Measurements from ENCODE around the gene PRKAR2B. TPM values are rescaled to one million over a fixed set of nuclear protein-coding genes. Genes with fewer than 3 reads are reported as not detected.

Gene PRKAR2B
- total RNA-seq, 4 donors from 2014 or later = 5.0 to 6.9 (median 6.3) TPM

DNA sequence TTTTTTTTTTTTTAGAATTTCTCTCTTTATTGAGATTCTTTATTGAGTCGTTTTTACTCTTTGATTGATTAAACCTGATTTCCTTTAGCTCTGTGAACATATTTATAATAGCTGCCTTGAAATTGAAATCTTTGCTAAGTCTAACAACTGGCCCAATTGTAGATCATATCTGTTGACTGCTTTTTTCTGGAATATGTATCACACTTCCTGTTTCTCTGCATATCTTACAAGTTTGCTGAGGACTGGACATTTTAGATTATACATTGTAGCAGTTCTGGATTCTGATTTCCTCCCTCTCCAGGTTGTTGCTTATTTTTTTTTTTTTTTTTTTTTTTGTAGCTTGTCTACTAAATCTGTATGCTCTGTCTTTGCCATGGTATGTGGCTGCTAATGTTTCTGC lies 56.3 kb downstream of the PRKAR2B start:
- no peak for TF ChIP-seq POLR2A (IDR thresholded peaks at IDR 0.05)
- TF ChIP-seq, protein P1, sequence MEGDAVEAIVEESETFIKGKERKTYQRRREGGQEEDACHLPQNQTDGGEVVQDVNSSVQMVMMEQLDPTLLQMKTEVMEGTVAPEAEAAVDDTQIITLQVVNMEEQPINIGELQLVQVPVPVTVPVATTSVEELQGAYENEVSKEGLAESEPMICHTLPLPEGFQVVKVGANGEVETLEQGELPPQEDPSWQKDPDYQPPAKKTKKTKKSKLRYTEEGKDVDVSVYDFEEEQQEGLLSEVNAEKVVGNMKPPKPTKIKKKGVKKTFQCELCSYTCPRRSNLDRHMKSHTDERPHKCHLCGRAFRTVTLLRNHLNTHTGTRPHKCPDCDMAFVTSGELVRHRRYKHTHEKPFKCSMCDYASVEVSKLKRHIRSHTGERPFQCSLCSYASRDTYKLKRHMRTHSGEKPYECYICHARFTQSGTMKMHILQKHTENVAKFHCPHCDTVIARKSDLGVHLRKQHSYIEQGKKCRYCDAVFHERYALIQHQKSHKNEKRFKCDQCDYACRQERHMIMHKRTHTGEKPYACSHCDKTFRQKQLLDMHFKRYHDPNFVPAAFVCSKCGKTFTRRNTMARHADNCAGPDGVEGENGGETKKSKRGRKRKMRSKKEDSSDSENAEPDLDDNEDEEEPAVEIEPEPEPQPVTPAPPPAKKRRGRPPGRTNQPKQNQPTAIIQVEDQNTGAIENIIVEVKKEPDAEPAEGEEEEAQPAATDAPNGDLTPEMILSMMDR (IDR thresholded peaks at IDR 0.05) = no peak
- no peak overlapping the region for H3K4me3 ChIP-seq (ENCODE audit: low read depth, poor library complexity, severe bottlenecking)
- DNase-seq (ENCODE audit: low spot score in 2 of 2) = no peak
- intact Hi-C loops (cut with DNase I; ENCODE audit: low total_unique reads) = no loop called here
- 80 to 95% methylated on average over 1 of the region's 1 CpG for WGBS, 2 donors

DNA sequence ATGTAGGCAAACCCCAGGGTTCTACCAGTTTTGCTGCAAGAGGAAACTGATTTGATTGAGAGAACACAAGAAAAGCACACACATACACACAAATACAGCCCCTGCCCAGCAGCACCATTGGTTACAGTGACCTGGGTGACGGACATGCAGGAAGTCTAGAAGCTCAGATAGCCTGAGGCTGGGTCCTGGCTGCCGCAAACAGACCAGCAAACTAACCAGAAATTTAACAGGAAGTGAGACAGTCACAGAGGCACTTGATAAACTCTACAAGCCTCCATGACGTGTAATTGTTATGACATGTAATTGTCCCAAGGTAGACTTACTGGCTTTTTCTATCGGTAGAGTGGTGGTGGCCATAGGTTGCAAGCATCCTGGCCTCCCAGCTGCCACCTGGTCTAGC lies 58.9 kb downstream of the PRKAR2B start:
- no peak overlapping the region for H3K4me3 ChIP-seq (ENCODE audit: low read depth, poor library complexity, severe bottlenecking)
- no peak for TF ChIP-seq POLR2A (IDR thresholded peaks at IDR 0.05)
- TF ChIP-seq, protein P1 (IDR thresholded peaks at IDR 0.05) = no peak
- intact Hi-C loops (cut with DNase I; ENCODE audit: low total_unique reads) = no loop called here
- WGBS, 2 donors = 47 to 53% methylated on average over 4 of the region's 4 CpGs
- DNase-seq (ENCODE audit: low spot score in 2 of 2) = no peak

DNA sequence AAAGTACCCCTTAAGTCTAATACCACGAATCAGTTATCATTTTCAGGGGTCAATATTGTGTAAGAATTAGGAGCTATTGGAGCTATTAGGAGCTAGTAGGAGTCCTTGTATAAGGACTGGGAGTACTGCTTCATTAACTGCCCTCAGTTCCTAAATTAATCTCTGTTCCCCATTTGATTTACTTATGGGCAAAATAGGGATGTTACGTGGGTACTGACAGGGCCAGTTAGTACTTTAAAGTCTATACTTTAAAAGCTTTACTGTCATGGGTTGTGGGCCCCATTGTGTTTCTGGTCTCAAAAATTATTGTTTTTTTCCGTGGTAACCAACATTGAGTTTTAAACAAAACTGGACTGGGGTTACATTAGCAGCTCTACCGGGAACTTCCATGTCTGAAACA lies 60.3 kb downstream of the PRKAR2B start:
- WGBS, 2 donors = 87 to 88% methylated on average over 4 of the region's 4 CpGs
- no peak for DNase-seq (ENCODE audit: low spot score in 2 of 2)
- H3K4me3 ChIP-seq (ENCODE audit: low read depth, poor library complexity, severe bottlenecking) = no peak overlapping the region
- TF ChIP-seq POLR2A (IDR thresholded peaks at IDR 0.05) = no peak
- TF ChIP-seq, protein P1 (IDR thresholded peaks at IDR 0.05) = no peak
- intact Hi-C loops (cut with DNase I; ENCODE audit: low total_unique reads) = no loop called here

DNA sequence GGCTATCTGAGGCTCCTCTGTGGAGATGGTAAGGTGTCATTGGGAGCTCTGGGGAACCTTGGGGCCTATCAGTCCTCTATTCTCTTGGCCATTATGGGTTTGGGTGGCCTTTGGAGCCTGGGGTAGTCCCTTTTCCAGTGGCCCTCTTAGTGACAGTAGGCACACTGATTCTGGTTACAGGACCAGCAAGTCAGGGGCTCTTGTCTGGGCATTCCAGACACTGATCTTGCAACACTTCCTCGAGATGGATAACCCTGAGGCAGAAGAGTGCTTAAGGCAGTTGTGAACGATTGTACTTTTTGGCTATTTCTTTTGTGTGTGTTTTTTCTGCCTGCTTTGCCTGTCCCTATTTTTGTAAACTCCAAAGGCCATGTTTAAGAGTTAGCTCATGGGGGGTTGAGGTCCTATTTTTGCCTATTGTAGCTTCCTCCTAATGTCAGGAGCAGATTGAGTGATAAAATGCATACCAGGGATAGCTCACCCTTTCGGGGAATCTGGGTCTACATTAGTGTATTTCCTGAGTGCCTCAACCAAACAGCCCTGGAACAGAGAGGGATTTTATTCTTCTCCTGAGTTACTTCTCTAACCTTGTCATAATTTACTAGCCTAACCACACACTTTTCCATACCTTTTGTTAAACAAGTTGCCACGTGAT lies 61.2 kb downstream of the PRKAR2B start:
- no peak for DNase-seq (ENCODE audit: low spot score in 2 of 2)

DNA sequence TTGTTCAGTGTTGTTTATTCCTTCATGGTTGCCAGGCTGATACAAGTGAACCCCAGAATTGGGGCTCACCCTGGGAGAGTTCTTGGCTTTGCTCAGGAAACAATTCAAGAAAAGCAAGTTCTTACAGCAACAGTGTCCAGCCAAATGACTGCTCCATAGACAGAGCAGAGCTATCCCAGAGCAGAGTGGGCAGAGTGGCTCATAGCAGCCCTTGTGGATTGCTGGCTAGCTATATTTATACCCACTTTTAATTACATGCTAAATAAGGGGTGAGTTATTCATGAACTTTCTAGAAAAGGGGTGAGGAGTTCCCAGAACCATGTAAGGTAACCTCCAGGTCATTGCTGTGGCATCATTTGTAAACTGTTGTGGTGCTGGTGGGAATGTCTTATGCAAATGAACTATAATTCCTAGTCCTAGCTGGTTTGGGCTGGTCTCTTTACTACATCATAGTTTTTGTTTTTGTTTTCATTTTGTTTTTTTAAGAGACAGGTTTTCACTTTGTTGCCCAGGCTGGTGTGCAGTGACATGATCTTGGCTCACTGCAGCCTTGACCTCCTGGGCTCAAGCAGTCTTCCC lies 64.4 kb downstream of the PRKAR2B start:
- intact Hi-C loops (cut with DNase I; ENCODE audit: low total_unique reads) = no loop called here
- no peak overlapping the region for H3K4me3 ChIP-seq (ENCODE audit: low read depth, poor library complexity, severe bottlenecking)
- no peak for TF ChIP-seq POLR2A (IDR thresholded peaks at IDR 0.05)
- TF ChIP-seq, protein P1 (IDR thresholded peaks at IDR 0.05) = no peak
- DNase-seq (ENCODE audit: low spot score in 2 of 2) = no peak

More for the DNA sequence above, 61.2 kb downstream of the PRKAR2B start:
- TF ChIP-seq POLR2A (IDR thresholded peaks at IDR 0.05) = no peak
- TF ChIP-seq, protein P1 (IDR thresholded peaks at IDR 0.05) = no peak
- intact Hi-C loops (cut with DNase I; ENCODE audit: low total_unique reads) = no loop called here
- whole genome bisulfite sequencing, 2 donors = 64 to 72% methylated on average over 4 of the region's 4 CpGs
- H3K4me3 ChIP-seq (ENCODE audit: low read depth, poor library complexity, severe bottlenecking) = no peak overlapping the region

DNA sequence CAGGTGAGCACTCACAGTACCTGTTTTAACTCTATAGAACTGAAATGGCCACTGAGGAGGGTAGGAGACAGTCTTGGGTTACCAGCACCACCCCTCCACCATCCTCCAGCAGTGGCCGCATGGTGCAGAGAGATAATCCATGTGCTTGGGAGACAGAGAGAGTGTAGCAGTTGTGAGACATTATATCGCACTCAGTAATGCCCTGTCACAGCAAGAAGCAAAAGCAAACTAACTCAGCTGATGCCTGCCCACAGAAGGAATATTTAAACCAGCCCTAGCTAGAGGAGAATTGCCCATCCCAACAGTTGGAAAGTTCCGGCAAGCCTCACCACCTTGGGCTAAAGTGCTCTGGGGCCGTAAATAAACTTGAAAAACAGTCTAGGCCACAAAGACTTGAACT lies 65.5 kb downstream of the PRKAR2B start:
- intact Hi-C loops (cut with DNase I; ENCODE audit: low total_unique reads) = no loop called here
- H3K4me3 ChIP-seq (ENCODE audit: low read depth, poor library complexity, severe bottlenecking) = no peak overlapping the region
- TF ChIP-seq, protein P1 (IDR thresholded peaks at IDR 0.05) = no peak
- TF ChIP-seq POLR2A (IDR thresholded peaks at IDR 0.05) = no peak
- WGBS, 2 donors = 97 to 100% methylated on average over 4 of the region's 4 CpGs
- DNase-seq (ENCODE audit: low spot score in 2 of 2) = no peak

Measured in lower leg skin (tissue), 4 donors.